ENCODE data around the gene HPCAL1.

The HPCAL1 gene

DNA sequence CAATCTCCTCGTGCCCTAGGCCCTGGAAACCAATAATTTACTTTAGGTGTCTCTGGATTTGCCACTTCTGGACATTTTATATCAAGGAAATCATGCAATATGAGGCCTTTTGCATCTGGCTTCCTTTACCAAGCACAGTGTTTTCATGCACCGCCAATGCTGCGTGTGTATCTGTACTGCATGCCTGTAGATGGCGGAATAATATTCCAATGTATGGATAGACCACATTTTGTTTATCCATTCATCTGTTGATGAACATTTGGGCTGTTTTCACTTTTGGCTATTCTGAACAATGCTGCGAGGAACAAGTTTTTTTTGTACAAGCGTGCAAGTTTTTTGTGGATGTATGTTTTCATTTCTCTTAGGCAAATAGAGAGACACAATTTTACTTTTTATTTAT is 18.9 kb downstream of the HPCAL1 start:
- DNase-seq (ENCODE audit: low read depth in 1 of 2, low spot score in 1 of 2) = no peak

DNA sequence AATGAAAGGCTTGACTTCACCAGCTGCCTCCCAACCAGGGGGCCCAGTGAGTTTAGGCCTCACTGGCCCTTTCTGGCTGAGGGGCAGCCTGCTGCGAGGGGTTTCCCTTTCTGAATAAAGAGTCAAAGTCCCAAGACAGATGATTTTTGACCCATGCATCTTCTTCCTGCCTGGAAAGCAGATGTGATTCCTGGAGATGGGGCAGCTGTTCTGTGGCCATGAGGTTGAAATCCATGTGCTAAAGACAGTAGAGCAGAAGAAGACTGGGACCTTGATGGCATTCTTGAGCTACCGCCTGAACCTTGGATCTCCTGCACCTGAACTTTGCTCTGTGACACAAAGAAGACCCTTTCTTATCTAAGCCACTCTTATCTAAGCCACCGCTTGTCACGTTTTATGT is 19.8 kb downstream of the HPCAL1 start:
- no peak for DNase-seq (ENCODE audit: low read depth in 1 of 2, low spot score in 1 of 2)

DNA sequence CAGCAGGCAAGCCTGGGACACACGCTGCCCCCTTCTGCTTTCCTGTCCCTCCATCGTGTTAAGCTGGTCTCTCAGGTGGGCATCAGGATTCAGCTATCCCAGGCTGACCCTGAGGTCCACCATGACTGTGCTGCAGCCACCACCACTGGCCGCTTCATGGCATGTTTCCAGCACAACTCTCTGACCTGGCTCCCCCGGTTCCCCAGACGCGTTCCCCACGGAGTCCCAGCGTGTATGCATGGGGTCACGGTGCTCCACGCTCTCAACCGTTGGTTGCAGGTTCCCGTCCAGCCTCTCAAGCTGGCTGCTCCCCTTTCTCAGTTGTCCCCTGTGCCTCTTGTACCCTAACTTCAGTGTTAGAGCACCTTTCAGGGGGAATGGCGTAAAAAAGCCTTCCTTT is 20.3 kb downstream of the HPCAL1 start:
- no peak for DNase-seq (ENCODE audit: low read depth in 1 of 2, low spot score in 1 of 2)

DNA sequence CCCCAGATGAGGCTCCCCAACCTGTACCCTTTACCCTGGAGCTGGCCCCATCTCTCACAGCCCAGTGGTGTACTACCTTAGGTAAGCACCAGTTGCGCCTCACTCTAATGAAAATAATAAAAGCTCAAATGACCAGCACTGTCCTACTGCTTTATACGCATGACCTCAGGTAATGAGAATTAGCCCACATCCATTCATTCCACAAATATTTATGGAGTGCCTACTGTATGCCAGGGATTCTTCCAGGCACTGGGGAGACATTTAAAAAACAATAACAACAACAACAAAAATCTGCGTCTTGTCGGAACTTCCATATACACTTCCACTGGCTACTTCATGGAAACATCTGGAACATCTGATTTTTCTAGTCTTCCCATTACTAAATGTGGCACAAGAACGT is 20.8 kb downstream of the HPCAL1 start:
- DNase-seq (ENCODE audit: low read depth in 1 of 2, low spot score in 1 of 2) = no peak

DNA sequence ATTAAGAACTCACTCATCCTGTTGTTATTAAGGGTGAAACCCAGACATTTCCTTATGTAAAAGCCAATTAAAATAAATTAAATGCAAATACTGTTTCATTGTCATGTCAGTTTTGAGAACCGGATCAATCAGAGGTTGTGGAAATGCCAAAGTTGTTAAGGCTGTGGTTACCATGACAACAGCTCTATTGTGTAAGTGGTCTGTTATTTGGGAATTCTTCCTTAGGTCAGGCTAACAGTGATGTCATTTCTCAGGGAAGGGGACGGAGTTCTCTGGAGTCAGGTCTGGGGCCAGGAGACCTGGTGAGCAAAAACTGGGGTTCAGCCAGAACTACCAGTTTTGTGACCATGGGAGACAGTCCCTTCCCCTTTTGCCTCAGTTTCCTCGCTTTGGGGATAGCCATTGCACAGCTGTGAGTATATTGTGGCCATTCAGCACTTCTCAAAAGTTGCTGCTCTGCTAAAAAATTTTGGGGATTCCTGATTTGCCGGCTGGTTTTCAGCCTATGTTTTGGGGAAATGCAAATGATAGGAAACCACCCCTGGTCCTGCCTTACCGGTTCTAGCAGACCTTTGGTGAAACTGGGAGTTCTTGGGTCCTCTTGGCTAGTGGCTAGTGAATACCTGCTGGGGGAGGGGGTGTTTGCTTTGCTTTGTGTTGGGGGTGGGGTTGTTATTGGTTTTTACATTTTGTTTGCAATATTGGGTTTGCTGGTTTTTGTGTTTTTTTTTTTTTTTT is 21.6 kb downstream of the HPCAL1 start:
- DNase-seq (ENCODE audit: low read depth in 1 of 2, low spot score in 1 of 2) = no peak

DNA sequence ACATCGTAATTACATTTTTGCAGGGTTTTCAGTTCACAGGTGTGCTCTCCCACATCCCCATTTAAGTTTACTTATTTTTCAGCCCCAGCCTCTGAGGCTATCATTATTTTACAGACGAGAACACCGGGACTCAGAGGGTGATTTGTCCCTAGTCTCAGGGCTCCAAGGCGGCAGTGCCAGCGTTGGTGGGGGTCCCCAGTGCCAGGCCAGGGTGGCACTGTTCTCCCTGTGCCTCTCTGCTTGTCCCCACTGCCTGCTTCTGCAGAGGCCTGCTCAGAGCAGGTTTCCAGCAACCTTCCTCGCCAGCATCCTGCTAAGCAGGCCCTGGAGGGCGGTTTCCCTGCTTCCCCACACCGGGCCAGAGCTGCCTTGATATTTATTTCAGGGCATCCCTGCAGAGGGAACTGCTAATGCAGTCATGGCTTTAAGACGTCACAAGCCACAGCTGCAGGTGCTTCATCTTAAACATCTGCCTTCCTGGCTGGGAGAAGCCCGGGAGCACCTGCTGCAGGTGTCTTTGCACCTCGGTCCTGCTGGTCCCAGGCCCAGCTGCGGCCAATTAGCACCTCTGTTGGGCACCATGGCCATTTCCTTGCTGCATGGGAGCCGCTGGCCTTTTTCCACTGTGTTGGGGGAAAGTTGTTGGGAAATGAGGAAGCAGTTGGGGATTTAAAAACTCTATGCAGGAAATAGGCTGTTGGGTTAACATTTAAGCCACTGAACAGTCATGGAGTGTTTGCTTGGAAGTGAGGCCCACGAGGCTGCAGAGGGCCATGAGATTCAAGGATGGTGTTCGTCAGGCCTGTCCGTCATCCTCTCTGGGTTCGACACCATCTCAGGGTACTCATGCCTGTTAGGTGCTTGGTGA is 22.8 kb downstream of the HPCAL1 start:
- DNase-seq (ENCODE audit: low read depth in 1 of 2, low spot score in 1 of 2) = no peak

DNA sequence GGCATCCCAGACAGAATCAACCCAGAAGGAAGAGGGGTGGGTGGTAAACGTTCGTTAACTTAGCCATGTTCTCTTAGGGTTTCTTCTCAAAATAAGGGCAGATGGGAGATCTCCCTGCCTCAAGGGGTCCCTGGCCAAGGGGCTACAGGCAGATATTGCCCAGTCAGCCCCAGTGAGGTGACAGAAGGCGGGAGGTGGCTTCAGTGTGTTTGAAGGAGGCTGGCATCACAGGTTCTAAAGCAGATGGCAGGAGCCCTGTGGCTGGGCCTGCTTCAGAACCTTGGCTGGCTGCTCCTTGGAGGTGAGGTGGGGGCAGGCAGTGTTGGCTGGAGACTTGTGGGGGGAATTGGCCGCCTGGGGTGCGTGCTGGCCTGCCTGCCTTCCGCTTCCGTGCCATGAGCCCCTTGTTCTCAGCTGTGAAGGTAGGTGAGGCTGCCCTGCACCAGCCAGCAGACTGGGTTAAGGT is 23.5 kb downstream of the HPCAL1 start:
- no peak for DNase-seq (ENCODE audit: low read depth in 1 of 2, low spot score in 1 of 2)

DNA sequence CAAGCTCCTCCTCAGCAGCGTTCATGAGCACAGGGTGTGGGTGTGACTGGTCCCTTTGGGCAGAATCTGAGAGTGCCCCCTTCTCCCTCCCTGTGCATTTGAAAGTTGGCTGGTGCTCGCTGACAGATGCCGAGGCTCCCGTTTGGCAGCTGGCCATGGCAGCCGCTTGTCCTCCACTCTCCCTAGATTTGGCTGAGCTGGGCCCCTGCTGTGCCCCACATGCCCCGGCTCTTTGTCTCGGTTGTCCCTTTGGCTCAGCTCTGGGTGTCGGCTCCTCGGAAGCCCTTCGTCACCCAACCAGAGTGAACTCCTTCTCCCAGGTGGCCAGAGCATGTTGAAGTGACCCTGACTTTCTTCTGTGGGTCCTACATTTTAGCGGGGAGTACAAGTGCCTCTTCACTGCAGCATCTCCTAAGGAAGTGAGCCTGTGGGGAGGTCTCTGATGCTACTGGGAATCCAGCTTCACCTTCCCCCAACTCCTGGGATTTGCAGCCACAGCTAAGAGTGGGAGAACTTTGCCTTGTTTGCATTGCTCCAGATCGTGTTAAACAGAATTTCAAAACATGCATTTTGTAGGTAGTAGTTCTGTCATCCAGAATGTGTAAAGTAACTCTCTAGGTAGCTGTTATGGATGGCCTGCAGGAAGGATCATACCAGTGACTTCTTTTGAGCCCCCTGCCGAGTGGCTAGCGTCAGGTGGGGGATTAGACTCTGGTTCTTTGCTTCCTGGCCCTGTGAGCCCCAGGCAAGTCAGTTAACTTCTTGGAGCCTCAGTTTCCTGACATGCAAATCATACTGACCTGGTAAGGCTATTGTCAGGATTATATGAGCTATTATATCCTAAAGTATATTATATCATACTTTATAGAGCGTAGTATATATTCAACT is 24.2 kb downstream of the HPCAL1 start:
- DNase-seq (ENCODE audit: low read depth in 1 of 2, low spot score in 1 of 2) = no peak

DNA sequence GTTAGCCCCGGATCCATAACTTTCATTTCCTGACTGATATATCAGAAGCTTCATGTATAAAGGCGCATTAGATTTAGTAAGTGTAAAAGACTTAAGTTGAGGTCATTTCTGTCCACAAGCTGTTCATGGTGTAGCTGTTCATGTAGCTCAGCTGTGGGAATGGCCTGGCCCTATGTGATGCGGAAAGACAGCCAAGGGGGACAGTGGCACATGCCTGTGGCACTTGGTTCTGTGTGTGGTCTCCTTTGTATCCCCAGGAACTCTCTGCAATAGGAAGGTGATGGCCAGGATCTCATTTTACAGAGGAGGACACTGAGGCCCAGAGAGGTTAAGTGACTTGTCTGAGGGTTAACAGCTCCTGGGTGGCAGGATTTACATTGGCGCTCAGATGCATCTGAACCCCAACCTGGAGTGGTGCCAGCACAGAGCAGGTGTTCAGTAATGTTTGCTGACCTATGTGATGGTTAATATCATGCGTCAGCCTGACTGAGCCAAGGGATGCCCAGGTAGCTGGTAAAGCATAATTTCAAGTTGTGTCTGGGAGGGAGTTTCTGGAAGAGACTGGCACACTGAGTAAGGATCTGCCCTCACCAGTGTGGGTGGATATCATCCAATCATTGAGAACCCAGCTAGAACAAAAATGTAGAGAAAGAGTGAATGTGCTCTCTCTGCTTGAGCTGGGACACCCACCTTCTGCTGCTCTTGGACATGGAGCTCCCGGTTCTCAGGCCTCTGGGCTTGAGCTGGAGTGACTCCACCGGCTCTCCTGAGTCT is 25.4 kb downstream of the HPCAL1 start:
- no peak for DNase-seq (ENCODE audit: low read depth in 1 of 2, low spot score in 1 of 2)

DNA sequence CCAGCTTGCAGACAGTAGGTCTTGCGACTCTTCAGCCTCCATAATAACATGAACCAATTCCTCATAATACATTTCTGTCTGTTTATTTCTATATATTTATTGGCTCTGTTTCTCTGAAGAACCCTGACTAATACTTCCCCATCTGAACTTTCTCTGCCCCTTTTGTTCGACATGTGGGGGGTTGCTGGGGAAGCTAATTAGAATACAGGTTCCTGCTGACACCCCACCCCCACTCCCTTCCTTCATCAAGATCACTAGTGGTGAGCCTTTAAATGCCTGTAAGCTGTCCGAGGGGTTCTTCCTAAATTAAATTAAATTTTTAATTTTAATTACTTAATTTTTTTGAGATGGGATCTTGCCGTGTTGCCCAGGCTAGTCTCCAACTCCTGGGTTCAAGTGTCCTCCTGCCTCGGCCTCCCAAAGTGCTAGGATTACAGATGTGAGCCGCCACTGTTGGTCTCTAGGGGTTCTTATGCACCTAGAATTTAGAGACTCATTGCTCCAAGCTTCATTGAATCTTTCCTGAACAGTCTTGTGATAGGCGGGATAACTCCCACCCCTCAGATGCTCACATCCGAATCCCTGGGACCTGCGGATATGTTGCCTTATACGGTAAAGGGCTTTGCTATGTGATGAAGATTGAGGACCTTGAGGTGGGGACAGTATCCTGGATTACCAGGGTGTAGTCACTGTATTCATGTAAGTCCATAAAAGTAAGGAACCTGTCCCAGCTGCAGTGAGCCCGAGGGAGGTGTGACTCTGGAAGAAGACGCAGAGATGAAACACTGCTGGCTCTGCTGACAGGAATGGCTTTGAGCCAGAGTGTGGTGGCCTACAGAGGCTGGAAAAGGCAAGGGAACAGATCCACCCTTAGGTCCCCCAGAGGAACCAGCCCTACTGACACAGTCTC is 26.2 kb downstream of the HPCAL1 start:
- DNase-seq (ENCODE audit: low read depth in 1 of 2, low spot score in 1 of 2) = no peak

DNA sequence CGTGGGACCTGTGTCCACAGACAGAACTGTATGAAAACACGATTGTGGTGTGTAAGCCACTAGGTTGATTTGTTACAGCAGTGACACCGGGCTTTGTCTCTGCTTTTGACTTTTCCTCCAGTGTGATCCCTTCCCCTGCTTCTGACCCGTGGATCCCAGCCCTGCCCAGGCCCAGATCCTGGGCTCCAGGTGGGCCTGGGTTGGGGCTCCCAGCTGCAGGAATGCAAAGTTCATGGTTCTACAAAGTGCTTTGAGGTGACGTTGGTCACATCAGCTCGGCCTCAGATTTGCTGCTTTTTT is 26.8 kb downstream of the HPCAL1 start:
- DNase-seq (ENCODE audit: low read depth in 1 of 2, low spot score in 1 of 2) = no peak

DNA sequence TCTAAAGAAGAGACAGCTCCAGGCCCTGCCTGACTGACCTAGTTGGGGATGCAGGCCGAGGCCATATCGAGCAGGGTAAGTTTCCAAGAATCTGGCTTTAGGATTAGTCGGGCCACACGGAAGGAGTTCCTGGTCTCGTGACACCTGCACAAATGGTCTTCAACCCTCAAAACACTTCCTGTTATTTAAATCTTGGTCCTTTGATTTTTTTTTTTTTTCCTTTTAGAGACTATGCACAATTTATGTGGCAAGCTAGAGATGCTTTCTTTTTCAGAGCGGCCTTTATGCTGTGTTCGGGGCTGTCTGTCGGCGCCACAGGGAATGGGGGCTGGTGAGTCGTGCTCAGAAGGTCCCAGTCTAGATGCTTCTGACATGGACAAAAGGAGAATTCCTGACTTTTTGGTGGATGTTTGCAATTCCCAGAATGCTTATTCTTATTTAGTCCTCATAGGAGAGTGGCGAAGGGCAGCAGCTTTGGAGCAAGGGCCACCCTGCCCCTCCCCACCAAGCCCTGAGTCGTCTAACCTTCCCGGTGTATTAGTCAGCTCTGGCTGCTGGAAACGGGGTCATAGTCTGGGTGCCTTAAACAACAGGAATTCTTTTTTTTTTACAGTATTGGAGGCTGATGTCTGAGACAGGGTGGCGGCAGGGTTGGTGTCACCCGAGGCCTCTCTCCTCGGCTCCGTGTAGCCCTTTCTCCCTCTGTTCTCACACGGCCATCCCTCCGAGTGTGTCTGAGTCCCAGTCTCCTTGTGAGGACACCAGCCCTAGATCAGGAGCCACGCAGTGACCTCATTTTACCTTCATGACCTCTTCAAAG is 27.4 kb downstream of the HPCAL1 start:
- DNase-seq (ENCODE audit: low read depth in 1 of 2, low spot score in 1 of 2) = no peak

DNA sequence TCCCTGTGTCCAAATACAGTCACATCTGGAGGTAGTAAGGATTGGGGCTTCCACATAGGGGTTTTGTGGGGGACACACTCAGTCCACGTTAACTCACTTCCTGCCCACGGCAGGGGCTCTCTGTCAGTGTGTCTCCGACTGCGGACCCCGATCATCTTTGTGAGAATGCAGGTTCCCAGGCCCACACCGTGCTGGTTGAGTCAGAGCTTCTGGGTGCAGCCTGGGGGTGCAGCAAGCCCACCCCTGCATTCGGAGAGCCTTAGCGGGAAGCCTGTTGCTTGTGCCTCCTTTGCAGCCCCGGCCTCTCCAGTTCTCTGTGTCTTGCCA is 28.0 kb downstream of the HPCAL1 start:
- DNase-seq (ENCODE audit: low read depth in 1 of 2, low spot score in 1 of 2) = no peak

DNA sequence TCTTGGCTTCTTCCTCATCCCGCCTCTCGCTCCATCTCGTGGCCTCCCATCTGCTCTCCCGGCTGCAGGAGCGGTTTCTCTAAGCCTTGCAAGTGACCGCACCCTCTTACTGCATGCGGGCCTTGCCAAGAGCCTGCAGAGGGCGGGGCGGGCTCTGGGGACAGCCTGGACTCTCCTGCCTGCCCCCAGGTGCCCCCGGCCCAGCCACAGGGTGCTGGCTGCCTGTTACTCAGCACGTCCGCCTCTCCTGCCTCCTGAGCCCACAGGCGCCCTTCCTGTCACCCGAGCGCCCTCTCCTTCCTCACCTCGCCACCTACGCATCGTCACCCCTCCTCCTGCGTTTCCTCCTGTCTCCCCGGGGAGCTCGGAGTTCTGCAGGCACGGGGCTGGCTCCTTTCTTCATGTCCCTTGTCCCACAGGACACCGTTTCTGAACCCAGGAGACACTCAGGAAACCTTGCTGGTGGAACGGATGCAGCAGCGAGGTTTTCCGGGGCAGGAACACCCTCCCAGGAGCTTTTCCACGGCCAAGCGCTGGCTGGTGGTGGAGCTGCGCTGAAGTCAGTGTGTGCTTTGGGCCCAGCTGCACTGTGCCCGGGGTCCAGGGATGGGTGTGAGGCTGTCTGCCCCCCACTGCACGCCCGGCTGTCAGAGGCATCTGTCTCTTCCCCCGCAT is 28.5 kb downstream of the HPCAL1 start:
- DNase-seq (ENCODE audit: low read depth in 1 of 2, low spot score in 1 of 2) = peak; percentile 51 to 55

DNA sequence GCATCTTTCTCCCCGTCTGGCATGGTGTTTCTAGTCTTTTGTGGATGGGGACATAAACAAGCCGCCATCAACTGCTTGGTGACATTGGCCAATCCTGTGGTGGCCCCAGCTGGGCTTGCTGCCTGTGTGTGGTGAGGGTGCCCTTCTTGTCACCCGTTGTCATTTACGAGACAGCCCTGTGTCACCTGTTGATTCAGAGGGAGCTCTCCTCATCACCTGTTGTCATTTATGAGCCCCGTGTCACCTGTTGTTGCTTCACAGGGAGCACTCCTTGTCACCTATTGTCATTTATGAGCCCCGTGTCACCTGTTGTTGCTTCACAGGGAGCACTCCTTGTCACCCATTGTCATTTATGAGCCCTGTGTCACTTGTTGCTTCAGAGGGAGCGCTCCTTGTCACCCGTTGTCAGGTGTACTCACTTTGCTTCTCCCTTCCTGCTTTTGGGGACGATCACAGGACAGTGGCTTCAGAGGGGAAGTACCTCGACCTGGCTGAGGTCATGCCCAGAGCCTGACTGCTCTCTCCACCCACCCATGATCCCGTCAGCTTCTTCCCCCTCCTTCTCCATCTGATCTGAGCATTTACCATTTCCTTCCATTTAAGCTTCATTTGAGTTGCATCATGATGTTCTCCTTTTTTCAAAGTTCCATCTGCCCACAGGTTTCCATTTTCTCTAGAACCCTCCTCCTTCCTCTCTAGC is 29.1 kb downstream of the HPCAL1 start:
- no peak for DNase-seq (ENCODE audit: low read depth in 1 of 2, low spot score in 1 of 2)

DNA sequence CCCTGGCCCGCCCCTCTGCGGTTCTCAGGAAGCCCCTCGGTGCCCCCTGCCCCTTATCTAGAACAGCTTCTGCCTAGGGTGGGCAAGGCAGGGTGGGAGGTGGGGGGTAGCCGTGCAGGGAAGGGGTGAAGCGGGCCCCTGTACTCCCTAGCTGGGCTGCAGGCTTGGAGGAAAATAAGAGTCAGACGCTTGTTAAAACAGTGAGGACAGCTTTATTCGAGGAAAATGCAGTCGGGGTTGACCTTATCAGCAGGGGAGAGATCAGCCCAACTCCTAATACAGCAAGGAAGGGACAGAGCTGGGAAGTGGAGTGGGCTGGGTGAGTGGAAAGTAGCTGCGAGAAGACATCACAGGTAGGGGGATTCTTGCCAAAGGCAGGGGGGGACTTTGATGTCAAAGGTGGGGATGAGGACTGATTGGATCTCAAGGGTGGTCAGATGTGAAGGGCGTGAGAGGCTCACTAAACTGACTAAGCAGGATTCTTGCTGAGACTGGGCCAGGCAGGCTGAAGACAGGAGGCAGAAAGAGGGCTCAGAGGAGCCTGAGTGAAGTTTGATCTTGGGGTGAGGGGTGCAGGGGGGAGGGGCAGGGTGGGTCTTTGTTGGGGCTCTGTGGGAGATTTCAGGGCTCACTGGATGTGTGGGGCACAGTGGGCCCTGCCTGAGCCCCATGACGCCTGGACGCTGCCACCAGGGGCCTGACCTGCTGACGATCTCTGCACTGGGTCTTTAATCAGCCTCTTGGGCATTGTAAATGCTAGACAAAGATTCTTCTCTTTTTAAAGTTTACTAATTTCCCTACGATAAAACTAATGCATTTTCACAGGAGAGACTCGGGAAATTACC is 29.9 kb downstream of the HPCAL1 start:
- no peak for DNase-seq (ENCODE audit: low read depth in 1 of 2, low spot score in 1 of 2)

DNA sequence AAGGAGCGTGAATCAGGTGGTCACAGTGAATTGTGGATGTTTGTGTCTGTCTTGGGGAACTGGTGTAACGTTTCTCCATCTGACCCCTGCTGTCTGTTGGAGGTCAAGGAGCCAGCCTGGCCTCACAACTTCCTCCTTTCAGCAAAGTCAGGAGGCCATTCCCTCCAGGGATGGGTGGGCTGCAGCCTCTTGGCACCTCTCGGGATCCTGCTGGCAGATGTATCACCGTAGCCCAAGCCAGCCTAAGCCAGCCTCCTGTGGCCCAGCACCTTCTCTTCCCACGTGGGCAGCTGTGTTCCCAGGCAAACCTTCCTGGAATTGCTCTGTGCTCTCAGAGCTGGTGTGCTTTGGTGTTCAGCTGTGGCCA is 30.5 kb downstream of the HPCAL1 start:
- no peak for DNase-seq (ENCODE audit: low read depth in 1 of 2, low spot score in 1 of 2)
